ENCODE measurements around the gene AGRN.
"Not testable (repeated sequence)": the region's sequence is repeated elsewhere in the genome, so short reads cannot be mapped to it uniquely, and the experiment has no call there.

Gene AGRN

DNA sequence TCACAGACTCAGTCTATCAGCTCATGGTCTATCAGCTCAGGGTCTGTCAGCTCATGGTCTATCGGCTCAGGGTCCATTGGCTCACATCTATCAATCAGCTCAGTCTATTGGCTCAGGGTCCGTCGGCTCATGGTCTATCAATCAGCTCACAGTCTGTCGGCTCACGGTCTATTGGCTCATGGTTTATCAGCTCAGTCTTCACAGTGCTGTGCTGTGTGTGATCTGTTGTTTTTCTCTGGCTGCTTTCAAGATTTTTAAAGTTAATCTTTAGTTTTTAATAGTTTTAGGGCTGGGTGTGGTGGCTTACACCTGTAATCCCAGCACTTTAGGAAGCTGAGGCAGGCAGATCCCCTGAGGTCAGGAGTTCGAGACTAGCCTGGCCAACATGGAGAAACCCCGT lies 81.6 kb downstream of the AGRN start:
- H3K4me3 Mint-ChIP-seq = no peak overlapping the region
- DNase-seq = no peak
- H3K36me3 Mint-ChIP-seq (ENCODE audit: low read depth) = peaks cover 64% of the 10 kb centered on the region
- TF ChIP-seq, protein P1, sequence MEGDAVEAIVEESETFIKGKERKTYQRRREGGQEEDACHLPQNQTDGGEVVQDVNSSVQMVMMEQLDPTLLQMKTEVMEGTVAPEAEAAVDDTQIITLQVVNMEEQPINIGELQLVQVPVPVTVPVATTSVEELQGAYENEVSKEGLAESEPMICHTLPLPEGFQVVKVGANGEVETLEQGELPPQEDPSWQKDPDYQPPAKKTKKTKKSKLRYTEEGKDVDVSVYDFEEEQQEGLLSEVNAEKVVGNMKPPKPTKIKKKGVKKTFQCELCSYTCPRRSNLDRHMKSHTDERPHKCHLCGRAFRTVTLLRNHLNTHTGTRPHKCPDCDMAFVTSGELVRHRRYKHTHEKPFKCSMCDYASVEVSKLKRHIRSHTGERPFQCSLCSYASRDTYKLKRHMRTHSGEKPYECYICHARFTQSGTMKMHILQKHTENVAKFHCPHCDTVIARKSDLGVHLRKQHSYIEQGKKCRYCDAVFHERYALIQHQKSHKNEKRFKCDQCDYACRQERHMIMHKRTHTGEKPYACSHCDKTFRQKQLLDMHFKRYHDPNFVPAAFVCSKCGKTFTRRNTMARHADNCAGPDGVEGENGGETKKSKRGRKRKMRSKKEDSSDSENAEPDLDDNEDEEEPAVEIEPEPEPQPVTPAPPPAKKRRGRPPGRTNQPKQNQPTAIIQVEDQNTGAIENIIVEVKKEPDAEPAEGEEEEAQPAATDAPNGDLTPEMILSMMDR (IDR thresholded peaks at IDR 0.05) = no peak
- peaks cover 61% of the 10 kb centered on the region for H3K9me3 Mint-ChIP-seq
- peaks cover 4% of the 10 kb centered on the region for H3K4me1 Mint-ChIP-seq
- no peak overlapping the region for H3K27ac Mint-ChIP-seq
- peaks cover 6% of the 10 kb centered on the region for H3K27me3 Mint-ChIP-seq (ENCODE audit: low read depth, poor library complexity)

DNA sequence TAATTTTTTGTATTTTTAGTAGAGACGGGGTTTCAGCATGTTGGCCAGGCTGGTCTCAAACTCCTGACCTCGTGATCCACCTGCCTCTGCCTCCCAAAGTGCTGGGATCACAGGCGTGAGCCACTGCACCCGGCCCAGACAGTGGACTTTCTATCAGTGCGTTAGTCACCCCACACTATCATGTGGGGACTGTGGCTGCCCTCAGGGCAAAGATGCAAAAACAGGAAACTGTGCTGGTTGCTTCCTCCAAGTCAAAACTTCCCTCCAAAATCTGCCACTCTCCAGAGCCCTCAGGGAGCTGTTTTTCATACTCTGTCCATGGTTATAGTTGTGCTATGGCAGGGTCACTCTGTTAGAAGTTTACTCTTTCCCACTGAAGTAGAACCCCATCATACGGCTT lies 84.2 kb downstream of the AGRN start:
- Mint-ChIP-seq H3K9me3 (peaks cover 59% of the 10 kb centered on the region), H3K36me3 (ENCODE audit: low read depth) (peaks cover 71% of the 10 kb centered on the region)
- H3K27ac Mint-ChIP-seq; H3K27me3 Mint-ChIP-seq (ENCODE audit: low read depth, poor library complexity); H3K4me3 Mint-ChIP-seq; H3K4me1 Mint-ChIP-seq; DNase-seq: not testable (repeated sequence)

Data from nephron progenitor cell (in vitro differentiated cells).